ENCODE results near the gene RAB34.

DNA sequence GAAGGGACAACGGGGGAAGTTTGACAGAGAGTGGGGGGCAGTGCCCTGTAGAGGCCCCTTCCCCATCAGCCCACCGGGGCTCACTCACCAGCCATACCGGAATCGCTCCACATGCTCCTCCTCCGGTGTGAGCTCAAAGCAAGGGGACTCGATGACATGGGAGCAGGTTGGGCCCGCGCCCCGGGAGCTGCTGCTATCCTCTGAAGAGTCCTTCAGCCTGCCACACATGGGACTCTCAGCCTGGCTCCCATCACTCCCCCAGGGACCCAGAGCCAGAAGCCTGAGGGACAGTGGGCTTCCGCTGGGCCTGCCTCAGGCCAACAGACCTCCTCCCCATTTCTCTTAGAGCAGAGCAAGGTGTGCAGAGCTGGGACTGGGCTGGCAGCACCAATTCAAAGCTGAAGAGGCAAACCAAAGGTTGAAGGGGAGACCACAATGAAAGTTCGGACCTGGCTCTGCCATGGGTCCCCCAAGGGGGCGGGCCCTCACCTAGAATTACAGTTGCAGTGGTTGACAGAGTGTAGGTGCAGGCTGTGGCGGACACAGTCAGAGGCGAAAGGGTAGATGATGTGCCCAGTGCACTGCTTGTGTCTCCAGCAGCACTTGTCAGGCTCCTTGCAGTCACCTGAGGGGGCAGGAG is 13.3 kb downstream of the RAB34 start:
- TF ChIP-seq, protein P1, sequence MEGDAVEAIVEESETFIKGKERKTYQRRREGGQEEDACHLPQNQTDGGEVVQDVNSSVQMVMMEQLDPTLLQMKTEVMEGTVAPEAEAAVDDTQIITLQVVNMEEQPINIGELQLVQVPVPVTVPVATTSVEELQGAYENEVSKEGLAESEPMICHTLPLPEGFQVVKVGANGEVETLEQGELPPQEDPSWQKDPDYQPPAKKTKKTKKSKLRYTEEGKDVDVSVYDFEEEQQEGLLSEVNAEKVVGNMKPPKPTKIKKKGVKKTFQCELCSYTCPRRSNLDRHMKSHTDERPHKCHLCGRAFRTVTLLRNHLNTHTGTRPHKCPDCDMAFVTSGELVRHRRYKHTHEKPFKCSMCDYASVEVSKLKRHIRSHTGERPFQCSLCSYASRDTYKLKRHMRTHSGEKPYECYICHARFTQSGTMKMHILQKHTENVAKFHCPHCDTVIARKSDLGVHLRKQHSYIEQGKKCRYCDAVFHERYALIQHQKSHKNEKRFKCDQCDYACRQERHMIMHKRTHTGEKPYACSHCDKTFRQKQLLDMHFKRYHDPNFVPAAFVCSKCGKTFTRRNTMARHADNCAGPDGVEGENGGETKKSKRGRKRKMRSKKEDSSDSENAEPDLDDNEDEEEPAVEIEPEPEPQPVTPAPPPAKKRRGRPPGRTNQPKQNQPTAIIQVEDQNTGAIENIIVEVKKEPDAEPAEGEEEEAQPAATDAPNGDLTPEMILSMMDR (IDR thresholded peaks at IDR 0.05), result no peak
- TF ChIP-seq POLR2A (IDR thresholded peaks at IDR 0.05), result no peak

All from sigmoid colon (tissue), 3 donors.